Measurements from ENCODE around the gene HTR3A. TPM values are rescaled to one million over a fixed set of nuclear protein-coding genes. Genes with fewer than 3 reads are reported as not detected.

HTR3A gene
- total and polyA plus RNA-seq, 2 experiments from 2014 or later = 5.8 to 8.1 TPM

- Histone ChIP-seq H3K4me1 (ENCODE audit: insufficient read depth) (peaks cover 31% of the 10 kb centered on the region), H4K20me1 (replicated peaks; ENCODE audit: insufficient read depth) (no peaks in the 10 kb centered on the region), H2AFZ (peak overlapping the region; percentile 96), H3K27me3 (ENCODE audit: insufficient read depth) (no peaks in the 10 kb centered on the region), H3K4me2 (no peak overlapping the region), H3K27ac (ENCODE audit: low read depth) (no peak overlapping the region), H3K79me2 (replicated peaks; ENCODE audit: insufficient read depth) (no peaks in the 10 kb centered on the region), H3K36me3 (ENCODE audit: insufficient read depth) (no peaks in the 10 kb centered on the region), H3K4me3 (no peak overlapping the region), H3F3A (replicated peaks; ENCODE audit: low read depth) (no peaks in the 10 kb centered on the region), H3K9me2 (ENCODE audit: insufficient read depth) (0 out of 2 replicates have a peak, but pooled peaks cover 3% of the 10 kb centered on the region)
- Mint-ChIP-seq H3K27me3 (ENCODE audit: insufficient read depth, low read depth, poor library complexity) (peaks cover 4% of the 10 kb centered on the region), H3K36me3 (ENCODE audit: low read depth) (no peaks in the 10 kb centered on the region), H3K9me3 (no peaks in the 10 kb centered on the region), H3K4me3 (no peak overlapping the region), H3K4me1 (peaks cover 50% of the 10 kb centered on the region), H3K27ac (no peak overlapping the region)
- no peak for ATAC-seq
- DNase-seq (ENCODE audit: low spot score) = no peak
- TF ChIP-seq EZH2phosphoT487 (IDR thresholded peaks at IDR 0.05; ENCODE audit: unreplicated experiment) = no peak
- TF ChIP-seq ETS1 (IDR thresholded peaks at IDR 0.05) = no peak
- TF ChIP-seq JUNB (IDR thresholded peaks at IDR 0.05; ENCODE audit: unreplicated experiment) = no peak
- no peak for TF ChIP-seq ZNF114 (CRISPR knock-in tag; IDR thresholded peaks at IDR 0.05)
- no peak for TF ChIP-seq NANOG (IDR thresholded peaks at IDR 0.05; ENCODE audit: borderline replicate concordance)
- TF ChIP-seq CREB1 (CRISPR knock-in tag; IDR thresholded peaks at IDR 0.05; ENCODE audit: low read depth) = no peak
- TF ChIP-seq POLR2AphosphoS5 (IDR thresholded peaks at IDR 0.05; ENCODE audit: low read depth) = no peak
- no peak for TF ChIP-seq CTCF (conservative IDR thresholded peaks at IDR 0.05; ENCODE audit: low read depth in 2 of 2)
- no peak for TF ChIP-seq REST (IDR thresholded peaks at IDR 0.05; ENCODE audit: unreplicated experiment)
- TF ChIP-seq EZH2 (IDR thresholded peaks at IDR 0.05; ENCODE audit: low read depth, unreplicated experiment) = no peak
- TF ChIP-seq STAT1 (IDR thresholded peaks at IDR 0.05; ENCODE audit: unreplicated experiment) = no peak
- no peak for TF ChIP-seq ZNF331 (CRISPR knock-in tag; IDR thresholded peaks at IDR 0.05; ENCODE audit: low read depth)
- no peak for TF ChIP-seq ZNF462 (CRISPR knock-in tag; IDR thresholded peaks at IDR 0.05)
Measured at GRCh38 chr11:113952588-113952987, 22.3 kb upstream of the HTR3A start.
